GM21360 (cell line): ENCODE measurements around the gene GRAMD2B.
"Not testable (repeated sequence)": the region's sequence is repeated elsewhere in the genome, so short reads cannot be mapped to it uniquely, and the experiment has no call there.

Source experiments
- ATAC-seq: cut with Tn5 transposase; IDR thresholded peaks from one replicate; pipeline ENCODE4 v1.9.1; 2021; ENCODE audit warnings: mild to moderate bottlenecking, moderate library complexity; ENCODE audit not compliant: unreplicated experiment

The GRAMD2B gene

DNA sequence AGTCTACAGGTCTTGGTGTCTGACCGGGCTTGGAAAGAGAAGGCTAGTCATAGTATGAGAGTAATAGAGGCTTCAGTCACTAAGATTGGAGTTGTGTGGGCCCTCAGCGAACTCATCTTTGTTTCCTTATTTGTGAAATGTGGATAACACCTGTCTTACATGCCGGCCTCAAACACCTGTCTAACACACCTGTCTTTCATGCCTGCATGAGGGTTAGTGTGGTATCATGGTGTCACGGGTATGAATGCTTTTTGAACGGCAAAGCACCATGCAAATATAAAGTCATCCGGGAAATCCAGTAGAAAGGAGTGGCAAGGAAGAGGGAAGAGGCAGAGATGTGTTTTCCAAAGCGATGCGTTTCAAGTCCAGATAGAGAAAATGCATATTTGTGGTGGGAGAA, 25.5 kb downstream of the GRAMD2B start:
- no peak for ATAC-seq

DNA sequence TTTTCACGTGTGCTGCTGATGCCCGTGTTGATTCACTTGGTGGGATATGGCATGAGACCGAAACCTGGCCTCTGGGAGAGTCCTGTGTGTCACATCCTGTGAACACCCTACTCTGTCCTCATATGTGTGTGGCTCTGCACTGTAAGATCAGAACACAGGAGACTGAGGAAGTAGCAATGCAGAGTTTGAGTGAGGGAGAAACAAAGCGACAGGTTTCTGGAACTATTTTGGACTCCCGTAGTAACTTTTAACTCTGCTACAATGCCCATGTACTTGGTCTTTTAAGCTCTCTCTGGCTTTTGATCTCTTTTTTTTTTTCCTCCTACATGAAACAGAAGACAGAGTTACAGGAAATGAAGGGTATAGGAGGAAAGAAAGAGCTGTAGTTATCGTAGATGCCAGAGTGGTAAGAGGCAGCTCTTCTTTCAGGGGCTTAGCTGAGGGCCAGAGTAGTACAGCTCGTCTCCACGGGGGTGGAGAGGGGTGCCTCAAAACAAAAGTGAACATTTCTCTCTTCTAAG, 26.6 kb downstream of the GRAMD2B start:
- peak; percentile 87 for ATAC-seq

DNA sequence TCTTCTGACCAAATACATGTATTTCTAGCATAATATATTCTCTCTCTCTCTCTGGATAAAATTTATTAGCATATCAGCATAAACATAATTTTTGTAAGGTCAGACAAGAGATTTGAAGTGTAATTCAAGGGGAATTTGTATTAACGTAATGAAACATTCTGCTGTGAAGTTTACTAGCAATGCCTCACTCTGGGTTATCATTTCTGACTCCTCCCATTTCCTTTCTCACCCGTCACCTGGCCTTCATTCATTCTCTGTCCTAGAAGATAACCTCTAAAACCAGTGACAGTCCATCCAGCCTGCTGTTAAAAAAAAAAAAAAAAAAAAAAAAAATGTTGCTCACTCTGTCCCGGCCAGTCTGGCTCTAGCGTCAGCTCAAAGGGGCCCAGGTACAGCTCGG, 27.1 kb downstream of the GRAMD2B start:
- peak; percentile 42 for ATAC-seq

DNA sequence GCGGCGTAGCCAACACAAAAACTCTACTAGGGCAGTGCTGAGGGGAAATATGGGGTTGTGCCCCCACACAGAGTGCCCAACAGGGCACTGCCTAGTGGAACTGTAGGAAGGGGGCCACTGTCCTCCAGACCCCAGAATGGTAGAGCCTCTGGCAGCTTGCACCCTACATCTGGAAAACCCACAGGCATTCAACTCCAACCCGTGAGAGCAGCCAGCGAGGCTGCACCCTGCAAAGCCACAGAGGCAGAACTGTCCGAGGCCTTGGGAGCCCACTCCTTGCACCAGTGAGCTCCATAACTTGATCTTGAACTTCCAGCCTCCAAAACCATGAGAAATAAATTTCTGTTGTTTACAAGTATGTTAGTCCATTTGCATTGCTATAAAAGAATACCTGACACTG, 27.7 kb downstream of the GRAMD2B start:
- ATAC-seq: no peak

DNA sequence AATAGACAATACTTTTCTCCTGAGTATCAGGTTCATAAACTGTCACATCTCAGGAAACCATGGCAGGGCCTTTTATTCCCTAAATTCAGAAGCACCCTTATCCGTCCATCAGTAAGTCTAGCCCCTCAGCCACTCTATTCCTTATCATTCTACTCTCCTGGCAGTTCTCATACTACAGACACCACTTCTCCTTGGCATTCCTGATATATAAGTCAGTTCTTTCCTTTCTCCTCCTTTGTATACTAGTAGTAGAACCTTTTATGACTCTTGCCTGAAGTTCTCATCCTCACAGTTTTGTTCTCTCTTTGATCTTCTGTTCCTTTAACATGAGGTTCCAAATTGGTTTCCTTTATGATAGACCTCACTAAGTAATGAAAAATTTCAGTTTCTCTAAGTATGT, 29.3 kb downstream of the GRAMD2B start:
- no peak for ATAC-seq

DNA sequence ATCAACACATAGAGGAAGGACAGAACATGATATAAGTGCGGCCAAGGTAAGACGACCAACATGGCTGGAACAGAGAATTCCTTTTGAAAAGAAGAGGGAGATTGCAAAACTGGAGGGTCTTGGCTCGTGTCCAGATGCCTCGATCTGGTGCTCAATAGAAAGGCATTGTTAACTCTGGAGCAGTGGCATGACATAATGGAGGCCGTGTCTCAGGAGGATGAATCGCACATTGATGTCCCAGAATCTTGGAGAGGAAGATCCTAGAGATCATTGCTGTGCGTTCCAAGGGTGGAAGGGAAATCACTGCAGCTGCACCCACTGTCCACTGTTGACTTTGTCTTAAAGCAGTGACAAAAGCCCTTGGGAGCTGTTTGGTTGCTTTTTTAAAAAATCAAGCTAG, 30.9 kb downstream of the GRAMD2B start:
- no peak for ATAC-seq

DNA sequence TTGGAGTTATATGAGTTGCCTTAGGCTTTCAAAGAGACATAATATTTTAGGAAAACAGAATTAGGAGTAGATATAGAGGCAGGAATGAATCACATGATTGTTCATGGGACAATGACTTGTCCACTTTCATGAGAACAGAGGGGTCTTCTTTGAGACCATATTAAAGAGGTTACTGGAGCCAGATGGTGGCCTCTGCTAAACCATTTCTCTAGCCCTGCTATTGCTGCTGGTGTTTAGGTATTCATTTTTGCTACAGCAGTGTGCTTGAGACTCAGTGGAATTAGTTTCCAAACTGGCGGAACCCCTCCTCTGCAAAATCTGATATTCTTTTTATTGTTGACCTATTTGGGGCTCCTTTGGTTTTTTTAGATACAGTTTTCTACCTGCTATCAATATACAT, 31.3 kb downstream of the GRAMD2B start:
- no peak for ATAC-seq

DNA sequence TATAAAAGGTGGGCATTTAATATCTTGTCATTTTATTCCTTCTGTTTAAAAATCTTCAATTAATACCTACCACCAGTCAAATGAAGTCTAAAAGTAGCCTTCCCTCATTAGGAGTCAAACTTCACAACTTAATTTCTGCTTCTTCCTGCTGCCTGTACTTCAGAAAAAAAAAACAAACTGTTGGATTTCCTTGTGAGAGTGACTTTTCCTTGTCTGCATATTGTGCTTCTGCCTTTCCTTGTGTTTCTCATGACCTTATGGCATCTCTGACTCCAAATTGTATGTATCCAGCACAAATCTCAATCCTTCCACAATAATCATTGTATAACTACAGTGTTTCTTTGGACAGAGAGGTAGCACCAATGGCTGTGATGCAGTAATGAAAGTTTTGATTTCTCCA, 32.1 kb downstream of the GRAMD2B start:
- no peak for ATAC-seq

DNA sequence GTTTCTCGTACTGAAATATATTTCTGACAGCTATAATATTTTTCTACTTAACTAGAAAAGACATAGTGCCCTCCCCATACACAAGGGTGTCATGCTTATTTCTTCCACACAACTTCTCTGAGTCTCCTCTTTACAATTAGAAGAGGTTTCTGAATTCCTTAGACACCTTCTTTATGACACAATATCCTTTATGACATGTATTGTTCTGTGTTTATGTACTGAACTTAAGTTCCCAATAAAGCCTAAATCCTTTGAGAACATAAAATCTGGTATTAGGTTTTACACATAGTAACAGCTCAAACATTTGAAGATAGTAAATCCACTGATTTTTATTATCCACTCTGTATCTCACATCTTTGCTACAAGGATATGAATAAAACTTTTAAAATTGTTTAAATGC, 32.5 kb downstream of the GRAMD2B start:
- ATAC-seq: no peak

DNA sequence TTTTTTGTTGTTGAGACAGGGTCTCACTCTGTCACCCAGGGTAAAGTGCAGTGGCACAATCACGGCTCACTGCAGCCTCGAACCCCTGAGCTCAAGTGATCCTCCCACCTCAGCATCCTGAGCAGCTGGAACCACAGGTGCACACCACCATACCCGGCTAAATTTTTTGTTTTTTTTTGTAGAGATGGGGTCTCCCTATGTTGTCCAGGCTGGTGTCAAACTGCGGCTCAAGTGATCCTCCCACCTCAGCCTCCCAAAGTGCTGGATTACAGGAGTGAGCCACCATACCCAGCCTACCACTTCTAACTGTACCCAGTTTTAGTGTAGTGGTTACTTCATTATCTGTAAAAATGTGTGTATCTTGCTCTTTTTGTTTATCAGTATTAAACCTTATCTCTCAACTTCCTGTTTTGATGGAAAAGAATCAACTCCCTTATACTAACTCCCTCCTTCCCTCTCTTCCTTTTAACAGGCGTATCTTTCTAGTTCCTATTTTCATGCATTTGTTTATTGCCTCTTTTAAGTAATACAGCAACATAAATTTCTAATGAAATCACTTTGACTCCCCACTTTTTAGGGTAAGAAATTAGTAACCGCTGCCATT, 33.1 kb downstream of the GRAMD2B start:
- ATAC-seq: no peak

DNA sequence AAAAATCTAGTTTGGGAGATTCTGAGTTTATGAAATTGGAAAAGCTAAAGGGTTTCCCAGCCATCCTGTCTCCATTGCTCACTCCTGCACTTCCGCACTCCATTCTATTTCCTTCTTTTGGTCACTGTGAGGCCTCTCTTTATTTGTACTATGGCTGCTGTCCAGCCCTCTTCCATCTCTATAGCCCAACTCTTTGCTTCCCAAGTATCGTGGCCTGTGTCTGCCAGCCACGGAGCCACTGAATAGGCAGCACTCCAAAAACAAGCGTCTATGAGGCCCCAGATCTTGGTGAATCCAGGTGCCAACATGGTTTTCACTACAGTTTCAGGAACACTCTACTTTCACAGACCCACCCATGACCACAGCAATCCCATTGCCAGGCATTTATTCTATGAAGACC, 37.2 kb downstream of the GRAMD2B start:
- ATAC-seq: no peak

DNA sequence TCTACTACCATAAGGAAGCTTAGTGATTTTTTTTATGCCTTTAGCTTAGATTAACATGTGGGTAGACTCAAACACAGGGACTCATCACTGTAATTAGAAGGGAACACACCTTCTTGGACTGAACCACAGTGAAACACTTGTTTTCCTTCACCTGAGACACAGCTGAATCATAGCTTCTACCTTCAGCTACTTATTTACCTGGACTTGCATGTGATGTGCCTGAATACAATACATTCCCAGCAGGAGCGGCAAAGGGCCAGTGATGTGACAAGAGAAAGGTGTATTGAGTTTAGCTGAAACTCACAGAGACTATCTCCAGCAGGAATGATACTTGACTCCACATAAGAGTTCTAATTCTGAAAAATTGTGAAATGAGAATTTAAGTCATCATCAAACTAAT, 37.8 kb downstream of the GRAMD2B start:
- no peak for ATAC-seq

DNA sequence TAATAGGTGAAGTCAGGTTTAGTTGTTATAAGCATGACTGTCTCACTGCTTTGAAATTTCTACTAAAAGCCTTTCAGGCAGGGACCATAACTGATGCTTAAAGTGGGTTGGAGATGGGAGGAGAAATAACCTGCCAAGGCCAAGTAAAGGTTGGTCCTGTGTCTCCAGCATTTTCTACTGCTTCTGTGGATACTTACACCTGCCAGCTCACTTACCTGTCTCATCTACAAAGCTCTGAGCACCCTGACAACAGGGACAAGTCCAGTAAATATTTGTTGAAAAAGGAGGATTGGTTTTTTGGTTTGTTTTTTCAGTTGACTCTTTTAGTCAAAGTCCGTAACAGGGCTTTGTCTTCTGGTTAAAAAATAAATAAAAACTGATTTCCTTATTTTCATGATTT, 38.6 kb downstream of the GRAMD2B start:
- peak; percentile 4 for ATAC-seq

DNA sequence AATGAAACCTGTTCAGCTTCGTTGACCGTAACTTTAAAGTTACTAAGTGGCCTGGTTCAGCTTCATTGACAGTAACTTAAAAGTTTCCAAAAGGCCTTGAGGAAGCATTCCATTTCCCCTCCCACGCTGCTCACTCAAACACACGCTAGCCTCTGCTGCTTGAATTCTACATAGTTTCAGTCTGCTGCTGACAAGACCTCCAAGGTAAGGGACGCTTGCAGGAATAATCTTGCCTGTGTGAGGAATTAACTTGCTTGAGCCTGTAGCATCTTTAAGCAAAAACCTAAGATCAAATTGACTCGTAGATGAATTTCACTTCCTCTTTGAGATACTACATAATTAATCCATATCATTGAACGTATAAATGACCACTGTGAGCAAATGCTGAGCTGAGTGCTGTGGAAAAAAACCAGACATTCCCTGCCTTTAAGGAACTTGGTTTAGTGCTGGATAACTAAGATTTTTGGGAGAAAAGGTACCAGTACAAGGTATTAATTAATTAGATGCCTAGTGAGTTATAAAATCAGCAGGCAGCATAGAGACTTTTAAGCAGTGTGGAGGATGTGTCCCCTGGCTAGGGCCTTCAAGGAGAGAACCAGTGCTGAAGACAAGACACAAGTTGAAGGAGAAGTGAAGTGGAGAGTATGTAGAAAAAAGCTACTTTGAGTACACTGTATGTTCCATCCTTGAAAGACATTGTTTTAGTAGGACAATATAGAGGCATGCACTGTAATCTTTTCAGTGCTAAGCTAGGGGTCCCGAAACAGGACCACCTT, 39.2 kb downstream of the GRAMD2B start:
- peak; percentile 87 for ATAC-seq

DNA sequence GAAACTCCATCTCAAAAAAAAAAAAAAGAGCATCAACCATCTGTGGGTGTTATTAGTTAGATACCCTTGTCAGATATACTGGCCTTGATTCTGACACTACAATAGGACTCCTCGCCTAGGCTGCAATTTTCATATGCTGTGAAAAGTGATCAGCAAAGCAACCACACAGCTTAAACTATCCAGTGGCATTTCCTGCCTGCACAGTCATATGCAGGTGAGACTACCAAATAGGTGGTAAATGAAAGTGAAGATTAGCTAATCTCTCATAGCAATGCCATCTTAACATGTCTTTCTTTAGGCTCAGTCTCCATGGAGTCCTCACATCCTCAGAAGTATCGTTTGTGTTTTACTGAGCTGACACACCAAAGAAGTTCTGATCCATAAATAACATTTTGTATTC, 40.8 kb downstream of the GRAMD2B start:
- ATAC-seq: no peak

DNA sequence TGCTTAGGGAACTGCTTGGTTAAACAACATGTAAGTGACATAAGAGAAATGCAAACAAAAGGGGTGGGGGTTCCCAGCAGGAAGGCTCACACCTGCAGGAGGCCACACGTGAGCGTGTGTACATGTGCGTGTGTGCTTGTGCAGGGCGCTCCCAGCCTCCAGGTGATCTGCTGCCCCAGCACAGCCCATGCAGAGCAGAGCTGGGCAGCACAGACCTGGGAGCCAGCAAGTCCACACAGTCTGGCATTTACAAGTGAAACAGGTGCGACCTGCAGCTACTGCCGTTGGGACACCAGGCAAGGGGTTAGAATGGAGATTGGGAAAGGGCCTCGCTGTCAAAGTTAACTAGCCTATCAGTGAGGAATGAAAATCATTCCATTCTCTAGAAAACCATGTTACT, 41.8 kb downstream of the GRAMD2B start:
- ATAC-seq: no peak

DNA sequence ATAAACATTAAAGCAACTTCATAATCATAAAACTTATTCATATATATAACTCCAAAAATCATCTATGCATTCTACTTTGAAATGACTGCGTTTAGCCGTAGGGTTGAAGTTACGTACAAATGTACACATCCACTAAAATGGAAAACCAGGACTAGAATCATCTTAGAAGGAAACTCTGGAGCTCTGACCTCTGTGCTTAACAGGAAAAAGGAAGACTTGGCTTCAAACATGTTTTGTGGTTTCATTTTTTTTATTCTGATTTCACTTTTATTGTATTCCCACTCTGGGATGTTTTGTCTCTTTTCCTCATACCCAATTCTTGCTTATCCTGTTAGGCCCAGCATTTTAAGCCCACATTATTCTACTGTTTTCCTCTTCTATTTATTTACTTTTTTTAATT, 44.9 kb downstream of the GRAMD2B start:
- ATAC-seq: no peak

DNA sequence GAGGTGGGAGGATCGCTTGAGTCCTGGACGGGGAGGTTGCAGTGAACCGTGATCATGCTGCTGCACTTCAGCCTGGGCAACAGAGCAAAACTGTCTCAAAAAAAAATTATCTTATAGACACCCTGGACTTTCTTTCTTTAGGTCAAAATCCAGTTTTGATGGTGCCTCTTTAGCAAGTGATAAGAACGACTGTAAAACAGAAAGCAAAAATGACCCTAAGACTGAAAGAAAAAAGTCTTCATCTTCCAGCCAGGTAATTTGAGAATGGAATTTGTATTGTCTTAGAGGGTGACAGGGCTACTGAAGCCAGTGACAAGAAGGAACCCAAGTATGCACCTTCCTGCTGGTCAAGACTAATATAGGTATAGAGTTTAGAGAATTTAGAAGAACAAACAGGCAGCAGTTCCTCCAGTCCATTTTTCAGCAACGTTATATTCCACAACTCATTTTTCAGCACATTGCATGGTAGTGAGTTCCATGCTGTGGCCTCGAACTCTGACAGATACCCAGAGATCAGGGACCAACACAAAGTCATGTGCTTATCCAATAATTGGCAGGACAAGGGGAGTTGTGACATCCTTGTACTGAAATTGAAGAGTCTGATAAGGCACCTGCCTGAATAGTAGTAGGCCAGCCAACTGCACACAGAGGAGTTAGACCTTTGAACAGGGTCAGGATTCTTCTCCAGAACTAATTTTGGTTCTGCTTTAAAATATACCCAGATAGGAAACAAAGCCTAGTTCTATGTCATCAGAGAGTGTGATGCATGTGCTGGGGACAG, 46.5 kb downstream of the GRAMD2B start:
- no peak for ATAC-seq

DNA sequence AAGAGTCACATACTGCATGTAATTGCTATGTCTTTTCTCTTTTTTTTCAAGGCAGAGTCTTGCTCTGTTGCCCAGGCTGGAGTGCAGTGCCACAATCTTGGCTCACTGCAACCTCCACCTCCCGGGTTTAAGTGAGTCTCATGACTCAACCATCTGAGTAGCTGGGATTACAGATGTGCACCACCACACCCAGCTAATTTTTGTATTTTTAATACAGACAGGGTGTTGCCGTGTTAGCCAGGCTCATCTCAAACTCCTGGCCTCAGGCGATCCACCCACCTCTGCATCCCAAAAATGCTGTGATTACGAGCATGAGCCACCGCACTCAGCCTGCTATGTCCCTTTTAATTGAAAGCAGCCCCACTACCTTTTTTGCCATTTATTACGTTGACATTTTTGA, 47.3 kb downstream of the GRAMD2B start:
- not testable (repeated sequence) for ATAC-seq

DNA sequence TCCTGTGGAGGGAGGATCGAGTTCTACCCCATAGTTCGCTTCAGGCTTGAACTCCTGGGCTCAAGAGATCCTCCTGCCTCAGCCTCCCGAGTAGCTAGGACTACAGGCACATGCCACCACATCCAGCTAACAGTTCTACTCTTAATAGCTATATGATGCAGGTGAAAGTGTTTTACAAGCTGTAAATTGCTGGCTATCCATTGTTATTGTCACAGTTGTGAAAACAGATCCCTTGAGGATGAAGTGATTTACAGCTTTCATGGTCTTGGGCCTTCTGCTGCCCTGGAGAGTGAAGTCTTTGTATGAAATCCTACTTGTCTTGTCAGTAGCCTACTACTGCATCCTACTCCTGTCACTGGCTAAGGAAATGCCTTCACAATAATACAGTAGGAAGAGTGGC, 48.0 kb downstream of the GRAMD2B start:
- no peak for ATAC-seq

DNA sequence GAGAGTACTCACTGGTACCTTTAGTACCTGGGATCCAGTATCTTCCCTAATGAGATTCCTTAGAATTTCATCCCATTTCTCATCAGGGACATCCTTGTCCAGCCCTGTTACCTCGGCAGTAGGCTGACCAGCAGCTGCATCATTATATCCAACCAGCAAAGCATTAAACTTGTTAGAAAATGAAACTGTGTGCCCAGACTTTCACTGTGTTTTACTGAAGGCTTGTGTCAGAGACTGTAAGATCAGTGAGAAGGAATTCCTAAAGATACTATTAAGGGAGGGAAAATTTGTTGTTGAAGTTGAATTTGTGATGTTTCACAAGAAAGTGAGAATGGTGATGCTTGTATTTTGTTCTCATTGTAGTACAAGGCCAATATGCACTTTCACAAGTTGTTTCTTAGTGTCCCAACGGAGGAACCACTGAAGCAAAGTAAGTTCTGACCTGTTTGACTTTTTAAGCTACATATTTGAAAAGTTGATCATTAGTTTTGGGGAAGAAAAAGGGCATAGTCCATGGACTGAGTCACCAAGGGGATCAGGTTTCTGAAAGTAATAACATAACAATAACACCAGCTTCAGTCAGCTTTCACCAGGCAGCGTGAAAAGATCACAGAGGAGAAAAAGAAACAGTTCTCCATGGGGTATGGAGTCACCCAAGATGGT, 48.8 kb downstream of the GRAMD2B start:
- no peak for ATAC-seq
